Ureter (tissue), 1 donor: ENCODE data around the gene GNAO1. TPM values are rescaled to one million over a fixed set of nuclear protein-coding genes. Genes with fewer than 3 reads are reported as not detected.

ENCODE experiments used
- DNase-seq: peaks from one replicate; pipeline ENCODE4 v3.0.0-alpha.2; 2020; ENCODE audit warnings: low spot score
- total RNA-seq: library from RNA; stranded (reverse); gene quantifications from one replicate; pipeline ENCODE4 v1.2.4, GENCODE V29; 2023
- donor health status: DM: yes; HTN: yes; CAD: no.

GNAO1 gene
- total RNA-seq, 1 donor from 2014 or later: 23.8 TPM

- DNase-seq: no peak
Observed at GRCh38 chr16:56336071-56336688, 144.9 kb downstream of the GNAO1 start.

GRCh38 chr16:56336711-56337110 lies 145.4 kb downstream of the GNAO1 start:
- DNase-seq: no peak

GRCh38 chr16:56337131-56337857 lies 146.0 kb downstream of the GNAO1 start:
- no peak for DNase-seq

GRCh38 chr16:56337858-56338325 lies 146.6 kb downstream of the GNAO1 start:
- DNase-seq: no peak

GRCh38 chr16:56338566-56339318 lies 147.5 kb downstream of the GNAO1 start:
- no peak for DNase-seq

- no peak for DNase-seq
Observed at GRCh38 chr16:56339431-56340195, 148.3 kb downstream of the GNAO1 start.

- no peak for DNase-seq
Observed at GRCh38 chr16:56340416-56340815, 149.1 kb downstream of the GNAO1 start.

GRCh38 chr16:56340864-56341365 lies 149.6 kb downstream of the GNAO1 start:
- DNase-seq: no peak

GRCh38 chr16:56341656-56342399 lies 150.5 kb downstream of the GNAO1 start:
- no peak for DNase-seq

- DNase-seq: no peak
Observed at GRCh38 chr16:56343661-56344517, 152.6 kb downstream of the GNAO1 start.

- DNase-seq: no peak
Observed at GRCh38 chr16:56344518-56345405, 153.5 kb downstream of the GNAO1 start.

GRCh38 chr16:56345406-56346050 lies 154.2 kb downstream of the GNAO1 start:
- no peak for DNase-seq

GRCh38 chr16:56346131-56346890 lies 155.0 kb downstream of the GNAO1 start:
- DNase-seq: no peak

- DNase-seq: no peak
Observed at GRCh38 chr16:56347166-56347565, 155.9 kb downstream of the GNAO1 start.

- DNase-seq: no peak
Observed at GRCh38 chr16:56347670-56348069, 156.4 kb downstream of the GNAO1 start.

- no peak for DNase-seq
Observed at GRCh38 chr16:56348168-56349085, 157.1 kb downstream of the GNAO1 start.

- DNase-seq: no peak
Observed at GRCh38 chr16:56349086-56349415, 157.8 kb downstream of the GNAO1 start.
